Measurements from ENCODE around the gene SERINC2.
"Not testable (repeated sequence)": the region's sequence is repeated elsewhere in the genome, so short reads cannot be mapped to it uniquely, and the experiment has no call there.

SERINC2 gene

DNA sequence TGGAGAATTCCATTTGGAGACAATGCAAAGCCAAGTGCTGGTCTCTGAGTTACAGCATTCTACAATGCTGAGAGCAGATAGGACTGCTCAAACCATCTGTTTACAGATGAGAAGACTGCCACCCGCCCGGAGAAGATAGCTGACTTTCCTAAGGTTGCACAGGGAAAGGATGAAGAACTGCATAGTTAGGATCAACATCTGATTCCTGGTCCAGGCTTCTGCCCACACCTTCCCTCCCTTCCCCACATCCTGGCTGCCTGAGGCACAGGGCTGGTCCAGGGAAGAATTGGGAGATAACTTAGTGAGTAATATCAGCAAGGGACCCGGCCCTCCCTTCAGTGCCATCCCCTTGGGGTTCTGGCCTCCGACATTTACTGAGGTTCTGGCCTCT is 2.0 kb downstream of the SERINC2 start:
- DNase-seq (ENCODE audit: low spot score): no peak

DNA sequence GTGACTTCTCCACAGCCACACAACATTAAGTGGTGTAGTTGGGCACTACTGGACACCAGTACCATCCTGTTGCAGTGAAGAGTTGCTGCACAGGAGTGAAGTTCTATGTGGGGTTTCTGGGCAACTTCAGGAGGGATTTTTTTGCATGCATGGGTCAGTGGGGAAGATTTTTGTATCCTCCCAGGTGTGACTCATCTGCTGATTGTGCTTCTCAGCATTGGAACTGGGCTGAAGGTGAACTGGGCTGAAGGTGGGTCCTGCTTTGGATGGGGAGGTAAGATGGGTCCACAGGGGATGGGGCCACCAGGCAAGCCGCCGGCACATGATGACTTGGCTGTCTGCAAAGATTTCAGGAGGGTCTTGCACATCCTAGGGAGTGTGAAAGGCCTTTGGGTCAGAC is 2.6 kb downstream of the SERINC2 start:
- DNase-seq (ENCODE audit: low spot score): no peak

DNA sequence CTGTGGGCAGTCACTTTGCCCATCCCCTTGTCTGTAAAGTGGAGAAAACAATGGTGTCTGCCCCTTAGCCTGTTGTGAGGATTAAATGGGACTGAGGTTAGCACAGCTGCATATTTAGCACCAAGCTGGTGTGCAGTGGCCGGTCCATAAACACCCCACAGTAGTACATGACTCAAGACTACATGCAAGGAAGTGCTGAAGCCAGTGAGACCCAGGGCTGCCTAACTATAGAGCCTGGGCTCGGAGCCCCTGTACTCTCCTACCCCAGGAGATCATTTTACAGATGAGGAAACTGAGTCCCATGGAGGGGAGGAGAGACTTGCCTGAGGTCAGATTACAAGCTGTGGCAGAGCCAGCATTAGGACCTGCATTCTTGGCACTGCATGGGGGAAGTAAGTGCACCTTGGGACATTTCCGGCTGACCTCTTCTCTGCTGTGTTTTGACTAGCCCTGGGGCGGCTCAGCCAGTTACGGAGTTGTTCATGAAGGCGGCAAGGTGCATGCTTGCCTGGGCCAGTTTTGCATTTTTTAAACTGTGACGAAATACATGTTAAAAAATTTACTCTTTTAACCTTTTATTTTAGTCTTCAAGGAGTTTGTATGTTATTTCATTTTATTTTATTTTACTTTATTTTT is 3.2 kb downstream of the SERINC2 start:
- DNase-seq (ENCODE audit: low spot score): no peak

DNA sequence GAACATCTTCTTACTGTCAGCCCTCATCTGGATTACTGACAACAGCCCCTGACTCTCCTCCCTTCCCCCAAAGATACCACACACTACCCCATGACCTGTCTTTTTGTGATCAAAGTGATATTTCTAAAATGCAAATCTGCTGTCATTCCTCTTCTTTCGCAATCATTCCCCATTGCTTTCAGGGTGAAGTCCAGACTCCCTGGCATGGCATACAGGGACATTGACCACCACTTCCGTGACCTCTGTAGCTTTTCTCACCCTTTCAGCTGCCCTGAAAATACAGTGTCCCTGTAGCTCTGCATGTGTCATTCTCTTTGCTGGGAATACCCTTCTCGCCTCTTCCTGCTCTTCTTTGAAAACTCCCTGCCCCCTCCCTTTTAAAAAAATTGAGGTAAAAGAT is 4.1 kb downstream of the SERINC2 start:
- no peak for DNase-seq (ENCODE audit: low spot score)

DNA sequence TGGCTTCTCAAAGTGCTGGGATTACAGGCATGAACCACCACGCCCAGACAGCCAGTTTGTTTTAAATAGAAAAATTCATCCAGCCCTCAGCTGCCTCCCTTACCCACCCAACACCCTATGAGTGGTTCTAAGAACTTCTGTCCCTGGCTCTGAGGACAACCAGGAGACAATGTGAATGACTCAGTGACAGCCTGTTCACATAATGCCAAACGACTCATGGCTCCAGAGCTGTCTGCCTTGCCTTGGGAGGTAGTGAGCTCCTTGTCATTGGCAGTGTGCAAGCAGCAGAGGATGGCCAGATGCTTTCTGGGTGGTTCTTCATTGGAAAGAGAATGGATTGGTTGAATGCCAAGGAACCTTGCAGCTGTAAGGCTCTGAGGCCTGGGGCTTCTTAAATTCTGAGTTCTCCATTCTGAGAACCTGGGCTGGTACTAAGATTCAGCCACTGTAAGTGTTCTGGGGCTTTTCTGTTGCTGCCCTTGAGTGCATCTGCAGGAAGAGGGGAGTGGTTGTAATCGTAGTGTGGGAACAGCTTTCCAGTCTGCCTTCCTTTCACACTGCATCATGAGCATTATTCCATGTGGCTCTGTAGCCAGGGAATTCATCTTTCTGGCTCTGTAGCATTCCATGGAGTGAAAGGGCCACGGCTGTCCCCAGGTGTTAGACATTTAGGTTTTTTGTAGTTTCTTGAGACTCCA is 5.8 kb downstream of the SERINC2 start:
- no peak for DNase-seq (ENCODE audit: low spot score)

DNA sequence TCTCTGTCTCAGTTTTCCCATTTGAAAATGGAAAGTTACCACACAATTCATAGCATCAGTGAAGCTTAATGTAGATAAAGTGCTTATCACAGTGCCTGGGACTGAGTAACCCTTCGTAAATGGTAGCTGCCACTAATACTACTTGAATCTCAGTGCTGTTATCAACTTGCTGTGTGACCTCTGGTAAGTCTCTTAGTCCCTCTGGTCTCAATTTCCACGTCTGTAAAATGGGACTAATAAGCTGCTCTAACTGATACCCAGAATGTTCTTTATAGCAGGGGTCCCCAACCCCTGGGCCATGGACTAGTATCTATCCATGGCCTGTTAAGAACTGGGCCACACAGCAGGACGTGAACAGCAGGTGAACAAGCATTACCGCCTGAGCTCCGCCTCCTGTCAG is 7.7 kb downstream of the SERINC2 start:
- no peak for DNase-seq (ENCODE audit: low spot score)

DNA sequence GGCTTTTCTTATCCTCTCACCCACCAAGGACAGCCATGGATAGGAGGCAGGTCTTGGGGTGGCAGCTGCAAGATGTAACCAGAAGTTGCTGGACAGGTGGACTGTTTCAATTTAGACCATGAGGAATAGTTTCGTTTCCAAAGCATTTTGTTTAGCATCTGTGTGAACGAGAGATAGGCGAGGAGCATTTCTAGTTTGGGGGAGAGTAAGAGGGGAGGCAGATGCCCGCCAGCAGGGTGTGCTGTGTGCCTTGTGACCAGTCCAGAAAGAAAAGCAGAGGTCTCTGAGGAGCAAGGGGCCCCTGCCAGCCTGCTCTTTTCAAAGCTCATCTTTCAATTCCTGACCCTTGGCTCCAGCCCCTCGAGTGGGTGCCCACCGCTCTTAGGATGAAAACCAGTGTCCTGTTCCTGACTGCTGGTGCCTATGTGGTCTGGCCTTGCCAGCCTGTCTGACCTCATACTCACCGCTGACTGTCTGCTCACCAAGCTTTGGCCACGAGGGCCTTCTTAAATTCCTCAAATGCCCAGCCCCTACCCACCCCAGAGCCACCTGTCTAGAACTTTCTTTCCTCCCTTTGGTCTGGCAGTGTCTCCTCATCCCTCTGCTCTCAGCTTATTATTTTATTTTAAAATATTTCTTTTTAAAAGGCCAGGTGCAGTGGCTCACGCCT is 8.5 kb downstream of the SERINC2 start:
- no peak for DNase-seq (ENCODE audit: low spot score)

DNA sequence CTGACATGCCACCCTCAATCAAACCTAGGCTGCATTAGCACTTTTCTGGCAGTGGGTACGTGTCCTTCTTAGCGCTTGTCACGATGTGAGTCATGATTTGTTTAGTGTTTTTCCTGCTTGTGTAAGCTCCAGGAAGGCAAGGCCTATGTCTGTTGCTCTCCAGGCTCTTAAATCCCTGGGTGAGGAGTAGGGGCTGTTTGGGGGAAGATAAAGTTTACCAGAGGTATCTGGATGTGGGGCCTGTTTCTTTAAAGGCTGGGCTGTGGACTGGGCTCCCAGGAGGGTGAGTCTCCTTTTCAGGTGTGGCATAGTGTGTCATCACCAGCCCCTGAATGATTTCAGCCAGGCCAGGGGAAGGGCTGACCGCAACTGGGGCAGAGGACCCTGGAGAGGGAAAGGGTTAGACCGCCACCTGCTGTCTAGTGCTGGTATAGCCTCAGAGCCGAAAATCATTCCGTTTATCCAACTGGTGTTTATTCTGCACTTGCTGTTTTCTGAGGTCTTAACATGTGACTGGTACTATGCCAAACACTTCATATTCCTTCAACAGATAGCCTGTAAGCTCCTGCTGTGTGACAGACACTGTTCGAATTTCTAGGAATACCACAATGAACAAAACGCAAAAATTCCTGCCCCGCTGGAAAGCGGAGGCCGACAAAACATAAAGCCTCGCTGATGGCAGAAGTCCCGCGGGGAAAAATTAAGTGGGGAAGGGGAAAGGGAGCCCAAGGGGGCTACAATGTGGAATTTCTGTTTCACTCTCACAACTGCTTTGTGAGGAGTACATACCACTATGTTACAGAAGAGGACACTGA is 9.7 kb downstream of the SERINC2 start:
- DNase-seq (ENCODE audit: low spot score): peak; percentile 80

DNA sequence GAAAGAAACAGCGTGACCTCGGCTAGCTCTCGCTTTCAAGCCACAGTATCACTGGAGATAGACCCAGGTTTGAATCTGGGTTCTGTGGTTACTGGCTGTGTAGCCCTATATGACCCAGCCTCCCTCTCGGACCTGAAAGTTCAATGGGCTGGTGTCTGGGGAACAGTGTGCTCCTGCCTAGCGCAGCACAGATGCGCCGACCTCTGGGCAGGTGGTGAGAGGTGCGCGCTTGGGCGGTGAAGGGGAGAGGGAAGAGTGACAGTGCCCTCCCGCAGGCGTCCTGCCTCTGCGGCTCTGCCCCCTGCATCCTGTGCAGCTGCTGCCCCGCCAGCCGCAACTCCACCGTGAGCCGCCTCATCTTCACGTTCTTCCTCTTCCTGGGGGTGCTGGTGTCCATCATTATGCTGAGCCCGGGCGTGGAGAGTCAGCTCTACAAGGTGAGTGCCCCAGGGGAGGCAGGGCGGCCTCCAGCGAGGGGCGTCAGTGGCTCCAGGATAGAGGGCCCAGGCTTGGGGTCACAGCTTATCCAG is 10.5 kb downstream of the SERINC2 start:
- no peak for DNase-seq (ENCODE audit: low spot score)

DNA sequence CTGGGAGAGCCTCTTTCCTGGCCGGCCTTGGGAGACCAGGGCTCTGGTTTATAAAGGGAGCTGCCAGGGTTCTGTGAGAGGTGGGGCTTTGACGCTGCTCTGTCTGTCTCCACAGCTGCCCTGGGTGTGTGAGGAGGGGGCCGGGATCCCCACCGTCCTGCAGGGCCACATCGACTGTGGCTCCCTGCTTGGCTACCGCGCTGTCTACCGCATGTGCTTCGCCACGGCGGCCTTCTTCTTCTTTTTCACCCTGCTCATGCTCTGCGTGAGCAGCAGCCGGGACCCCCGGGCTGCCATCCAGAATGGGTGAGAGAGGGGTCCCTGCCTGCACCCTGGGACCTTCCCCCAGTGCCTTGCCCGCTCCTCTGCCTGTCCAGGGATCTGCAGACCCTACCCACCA is 11.6 kb downstream of the SERINC2 start:
- no peak for DNase-seq (ENCODE audit: low spot score)

DNA sequence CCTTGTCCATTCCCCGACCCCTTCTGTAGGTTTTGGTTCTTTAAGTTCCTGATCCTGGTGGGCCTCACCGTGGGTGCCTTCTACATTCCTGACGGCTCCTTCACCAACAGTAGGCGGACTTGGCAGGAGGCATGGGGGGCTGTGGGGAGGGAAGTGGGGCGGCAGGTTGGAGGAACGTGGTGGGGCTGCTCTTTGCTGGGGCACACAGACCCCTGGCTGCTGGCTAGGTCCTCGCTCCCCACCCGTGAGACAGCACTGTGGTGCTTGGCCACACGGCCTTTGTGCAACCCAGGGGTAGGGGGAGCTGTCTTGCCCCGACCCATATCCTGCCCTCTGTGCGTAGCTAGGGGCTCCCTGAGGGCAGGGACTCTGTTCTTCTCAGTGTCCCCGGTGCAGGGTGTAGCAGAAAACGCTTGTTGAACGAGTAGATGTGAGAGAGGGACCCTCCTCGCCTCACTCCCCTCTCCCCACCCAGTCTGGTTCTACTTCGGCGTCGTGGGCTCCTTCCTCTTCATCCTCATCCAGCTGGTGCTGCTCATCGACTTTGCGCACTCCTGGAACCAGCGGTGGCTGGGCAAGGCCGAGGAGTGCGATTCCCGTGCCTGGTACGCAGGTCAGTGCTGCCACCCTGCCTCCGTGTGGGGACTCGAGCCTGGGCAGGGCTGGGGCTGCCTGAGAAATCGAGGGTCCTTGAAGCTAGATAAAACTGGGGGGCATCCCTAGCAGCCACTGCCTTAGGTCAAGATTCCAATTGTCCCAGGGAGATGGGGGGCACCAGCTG is 12.5 kb downstream of the SERINC2 start:
- no peak for DNase-seq (ENCODE audit: low spot score)

DNA sequence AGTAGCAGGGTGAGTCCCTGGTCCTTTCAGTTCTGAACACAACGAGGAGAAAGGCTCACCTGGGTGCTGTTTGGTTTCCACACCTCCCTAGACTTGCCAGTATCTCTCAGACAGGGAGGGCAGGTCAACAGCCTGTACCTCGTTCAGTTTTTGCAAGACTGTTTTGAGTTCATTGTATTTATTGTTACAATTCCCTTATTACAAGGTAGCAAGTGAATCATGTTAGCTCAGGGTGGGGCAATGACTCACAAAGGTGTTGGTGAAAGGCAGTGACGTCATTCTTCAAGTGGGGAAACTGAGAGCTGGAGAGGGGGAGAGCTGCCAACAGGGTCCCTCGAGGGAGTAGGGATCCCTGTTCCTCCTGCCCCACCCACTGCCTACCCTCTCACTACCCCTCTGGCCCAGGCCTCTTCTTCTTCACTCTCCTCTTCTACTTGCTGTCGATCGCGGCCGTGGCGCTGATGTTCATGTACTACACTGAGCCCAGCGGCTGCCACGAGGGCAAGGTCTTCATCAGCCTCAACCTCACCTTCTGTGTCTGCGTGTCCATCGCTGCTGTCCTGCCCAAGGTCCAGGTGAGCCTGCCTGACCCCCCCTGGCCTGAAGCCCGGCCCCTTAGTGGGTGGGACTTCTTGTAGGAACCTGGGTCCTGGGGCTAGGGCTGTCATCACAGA is 13.4 kb downstream of the SERINC2 start:
- DNase-seq (ENCODE audit: low spot score): no peak

DNA sequence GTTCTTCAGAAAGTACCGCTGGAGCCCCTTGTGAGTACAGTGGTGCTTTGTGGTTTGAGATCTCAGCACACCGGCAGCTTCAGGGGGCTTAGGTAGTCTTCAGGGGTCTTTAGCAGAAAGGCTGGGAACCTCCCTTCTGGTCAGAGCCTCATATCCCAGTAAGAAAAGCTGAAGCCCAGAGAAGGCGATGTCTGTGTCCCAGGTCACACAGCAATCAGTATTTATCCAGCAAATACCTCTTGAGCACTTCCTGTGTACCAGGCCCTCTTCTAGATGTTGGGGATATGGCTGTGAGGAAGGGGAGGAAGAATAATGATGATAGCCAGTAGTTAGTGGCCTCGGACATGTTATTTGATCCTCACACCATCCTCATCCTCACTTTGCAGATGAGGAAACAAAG is 14.3 kb downstream of the SERINC2 start:
- no peak for DNase-seq (ENCODE audit: low spot score)

DNA sequence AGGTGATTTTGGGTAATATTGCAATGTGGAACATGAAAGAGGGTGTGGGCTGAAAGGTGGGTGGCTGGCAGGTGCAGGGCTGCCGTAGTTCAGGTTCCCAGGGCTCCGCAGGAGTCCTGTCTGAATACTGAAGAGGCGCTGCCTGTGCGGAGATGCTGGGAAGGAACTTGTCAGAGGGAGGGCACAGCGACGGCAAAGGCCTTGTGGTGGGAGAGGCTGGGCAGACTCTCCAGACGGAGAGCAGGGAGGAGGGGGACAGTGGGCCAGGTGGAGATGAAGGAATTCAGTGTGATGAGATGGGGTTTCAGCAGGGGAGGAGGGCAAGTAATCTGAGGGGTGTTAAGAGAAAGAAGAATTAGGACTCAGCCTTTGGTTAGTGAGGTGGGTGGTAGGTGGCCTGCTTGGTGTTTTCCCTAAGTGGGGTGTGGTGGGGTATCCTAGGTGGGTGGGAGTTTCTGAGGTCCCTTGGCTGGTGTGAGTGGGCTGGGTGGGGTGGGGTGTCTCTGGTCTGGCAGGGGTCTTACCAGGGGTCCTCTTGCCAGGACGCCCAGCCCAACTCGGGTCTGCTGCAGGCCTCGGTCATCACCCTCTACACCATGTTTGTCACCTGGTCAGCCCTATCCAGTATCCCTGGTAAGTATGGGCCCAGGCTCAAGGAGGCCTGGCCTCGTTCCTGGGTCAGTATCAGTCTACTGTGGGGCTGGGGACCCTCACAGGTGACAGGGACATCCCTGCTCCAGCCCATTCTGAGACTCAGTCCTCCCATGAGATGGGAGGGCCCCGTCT is 15.6 kb downstream of the SERINC2 start:
- DNase-seq (ENCODE audit: low spot score): no peak

DNA sequence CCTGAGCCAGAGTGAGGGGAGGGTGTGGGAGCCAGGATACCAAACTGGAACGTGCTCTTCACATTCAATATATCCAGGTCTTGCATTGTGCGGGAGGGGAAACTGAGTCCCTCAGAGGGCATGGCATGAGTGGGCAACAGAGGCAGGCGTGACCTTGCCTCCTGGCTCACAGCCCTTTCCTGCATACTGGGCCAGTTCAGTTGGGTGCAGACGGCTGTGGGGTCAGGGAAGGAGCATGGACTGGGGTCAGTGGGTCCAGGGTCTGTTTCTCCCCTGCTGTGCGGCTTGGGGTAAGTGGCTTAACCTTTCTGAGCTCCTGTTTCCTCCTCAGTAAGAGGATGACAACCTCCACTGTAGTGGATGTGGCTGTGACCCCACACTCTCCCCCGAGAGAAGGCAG is 16.6 kb downstream of the SERINC2 start:
- DNase-seq (ENCODE audit: low spot score): no peak

DNA sequence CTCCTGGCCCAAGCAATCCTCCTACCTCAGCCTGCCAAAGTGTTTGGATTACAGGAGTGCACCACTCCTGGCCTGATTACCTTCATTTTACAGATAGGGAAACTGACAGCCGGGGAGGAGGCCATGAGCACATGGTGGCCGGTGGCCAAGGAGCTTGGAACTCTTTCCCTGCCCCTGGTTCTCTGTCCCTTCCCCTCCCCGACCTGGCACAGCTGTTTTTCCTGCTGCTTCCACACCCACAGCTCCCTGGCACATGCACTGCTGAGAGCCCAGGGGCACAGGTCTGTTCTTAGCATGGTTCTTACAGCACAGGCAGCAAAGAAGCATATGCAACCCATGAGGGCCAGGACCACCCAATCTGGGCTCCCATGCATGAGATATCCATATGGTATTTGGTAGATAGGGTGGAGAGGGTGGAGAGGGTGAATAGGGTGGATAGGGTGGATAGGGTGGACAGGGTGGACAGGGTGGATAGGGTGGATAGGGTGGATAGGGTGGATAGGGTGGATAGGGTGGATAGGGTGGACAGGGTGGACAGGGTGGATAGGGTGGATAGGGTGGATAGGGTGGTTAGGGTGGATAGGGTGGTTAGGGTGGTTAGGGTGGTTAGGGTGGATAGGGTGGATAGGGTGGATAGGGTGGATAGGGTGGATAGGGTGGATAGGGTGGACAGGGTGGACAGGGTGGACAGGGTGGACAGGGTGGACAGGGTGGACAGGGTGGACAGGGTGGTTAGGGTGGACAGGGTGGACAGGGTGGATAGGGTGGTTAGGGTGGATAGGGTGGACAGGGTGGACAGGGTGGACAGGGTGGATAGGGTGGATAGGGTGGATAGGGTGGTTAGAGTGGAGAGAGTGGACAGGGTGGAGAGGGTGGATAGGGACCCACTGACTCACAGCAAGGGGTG is 18.6 kb downstream of the SERINC2 start:
- DNase-seq (ENCODE audit: low spot score): not testable (repeated sequence)

DNA sequence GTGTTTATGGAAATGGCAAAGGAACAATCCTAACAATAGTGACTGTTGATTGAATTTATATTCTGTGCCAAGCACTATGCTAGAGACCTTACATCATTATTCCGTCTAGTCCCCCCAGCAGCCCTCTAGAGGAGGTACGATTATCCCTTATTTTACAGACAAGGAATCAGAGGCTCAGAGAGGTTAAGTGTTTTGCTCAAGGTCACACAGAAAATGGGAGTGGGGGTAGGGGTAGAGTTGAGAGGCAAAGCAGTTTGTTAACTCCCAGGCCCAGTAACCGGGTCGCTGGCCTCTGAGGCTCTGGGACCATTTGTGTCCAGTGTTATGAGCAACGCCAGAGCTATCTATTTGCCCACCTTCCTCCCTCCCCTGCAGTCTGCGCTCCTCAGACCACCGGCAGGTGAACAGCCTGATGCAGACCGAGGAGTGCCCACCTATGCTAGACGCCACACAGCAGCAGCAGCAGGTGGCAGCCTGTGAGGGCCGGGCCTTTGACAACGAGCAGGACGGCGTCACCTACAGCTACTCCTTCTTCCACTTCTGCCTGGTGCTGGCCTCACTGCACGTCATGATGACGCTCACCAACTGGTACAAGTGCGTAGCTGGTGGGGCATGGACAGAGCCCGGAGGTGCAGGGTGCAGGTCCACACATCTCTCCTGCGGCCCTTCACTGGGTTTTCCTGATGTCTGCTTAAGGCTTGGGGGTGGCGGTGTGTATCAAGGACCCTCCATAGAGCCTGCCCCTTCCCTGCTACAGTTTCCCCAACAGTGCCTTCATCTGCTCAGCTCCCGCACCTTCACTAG is 19.8 kb downstream of the SERINC2 start:
- no peak for DNase-seq (ENCODE audit: low spot score)

DNA sequence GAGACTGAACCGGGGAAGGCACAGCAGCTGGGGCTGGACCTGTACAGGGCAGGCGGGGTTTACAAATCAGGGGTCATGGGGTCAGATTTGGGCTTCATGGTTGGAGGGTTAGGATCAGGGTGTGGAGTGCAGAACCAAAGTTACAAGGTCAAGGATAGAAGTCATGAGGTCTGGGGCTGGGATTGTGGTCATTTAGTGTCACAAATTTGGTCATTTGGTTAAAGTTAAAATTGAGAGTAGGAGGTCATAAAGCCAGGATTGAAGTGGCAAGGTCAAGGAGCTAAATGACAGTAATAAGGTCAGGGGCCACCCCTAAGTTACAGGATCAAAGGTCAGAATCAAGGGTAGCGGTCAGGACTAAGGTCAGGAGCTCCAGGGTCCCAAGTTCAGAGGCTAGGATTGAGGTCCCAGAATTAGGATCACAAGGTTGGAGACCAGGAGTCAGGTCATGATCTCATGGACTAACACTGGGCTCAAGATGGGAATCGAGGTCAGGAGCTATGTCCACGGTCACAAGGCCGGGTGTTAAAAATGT is 20.4 kb downstream of the SERINC2 start:
- DNase-seq (ENCODE audit: low spot score): no peak
